ENCODE results near the gene S1PR5. TPM values are rescaled to one million over a fixed set of nuclear protein-coding genes. Genes with fewer than 3 reads are reported as not detected.

S1PR5 gene
- total and polyA plus RNA-seq, 2 experiments from 2014 or later, result 4.6 to 8.0 TPM

DNA sequence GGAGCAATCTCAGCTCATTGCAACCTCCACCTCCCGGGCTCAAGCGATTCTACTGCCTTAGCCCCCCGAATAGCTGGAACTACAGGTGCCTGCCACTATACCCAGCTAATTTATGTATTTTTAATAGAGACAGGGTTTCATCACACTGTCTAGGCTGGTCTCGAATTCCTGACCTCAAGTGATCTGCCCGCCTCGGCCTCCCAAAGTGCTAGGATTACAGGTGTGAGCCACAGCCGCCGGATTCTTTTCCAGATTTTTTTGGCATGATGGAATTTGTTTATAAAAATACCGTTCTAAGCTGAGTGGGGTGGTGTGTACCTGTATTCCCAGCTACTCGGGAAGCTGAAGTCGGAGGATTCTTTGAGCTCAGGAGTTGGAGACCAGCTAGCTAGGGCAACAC, 20.4 kb upstream of the S1PR5 start:
- no peaks in the 10 kb centered on the region for H4K20me1 ChIP-seq (replicated peaks; ENCODE audit: insufficient read depth)
- Mint-ChIP-seq H3K27me3 (ENCODE audit: insufficient read depth, low read depth, poor library complexity) (peaks cover 9% of the 10 kb centered on the region), H3K4me3 (no peak overlapping the region), H3K4me1 (no peaks in the 10 kb centered on the region), H3K9me3 (no peaks in the 10 kb centered on the region), H3K36me3 (ENCODE audit: low read depth) (no peaks in the 10 kb centered on the region), H3K27ac (no peak overlapping the region)
- no peaks in the 10 kb centered on the region for H3K36me3 ChIP-seq (ENCODE audit: insufficient read depth)
- no peak for TF ChIP-seq NANOG (IDR thresholded peaks at IDR 0.05; ENCODE audit: borderline replicate concordance)
- TF ChIP-seq, protein P1, sequence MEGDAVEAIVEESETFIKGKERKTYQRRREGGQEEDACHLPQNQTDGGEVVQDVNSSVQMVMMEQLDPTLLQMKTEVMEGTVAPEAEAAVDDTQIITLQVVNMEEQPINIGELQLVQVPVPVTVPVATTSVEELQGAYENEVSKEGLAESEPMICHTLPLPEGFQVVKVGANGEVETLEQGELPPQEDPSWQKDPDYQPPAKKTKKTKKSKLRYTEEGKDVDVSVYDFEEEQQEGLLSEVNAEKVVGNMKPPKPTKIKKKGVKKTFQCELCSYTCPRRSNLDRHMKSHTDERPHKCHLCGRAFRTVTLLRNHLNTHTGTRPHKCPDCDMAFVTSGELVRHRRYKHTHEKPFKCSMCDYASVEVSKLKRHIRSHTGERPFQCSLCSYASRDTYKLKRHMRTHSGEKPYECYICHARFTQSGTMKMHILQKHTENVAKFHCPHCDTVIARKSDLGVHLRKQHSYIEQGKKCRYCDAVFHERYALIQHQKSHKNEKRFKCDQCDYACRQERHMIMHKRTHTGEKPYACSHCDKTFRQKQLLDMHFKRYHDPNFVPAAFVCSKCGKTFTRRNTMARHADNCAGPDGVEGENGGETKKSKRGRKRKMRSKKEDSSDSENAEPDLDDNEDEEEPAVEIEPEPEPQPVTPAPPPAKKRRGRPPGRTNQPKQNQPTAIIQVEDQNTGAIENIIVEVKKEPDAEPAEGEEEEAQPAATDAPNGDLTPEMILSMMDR (conservative IDR thresholded peaks at IDR 0.05; ENCODE audit: low read depth in 2 of 2), result no peak
- no peak for TF ChIP-seq ZNF462 (CRISPR knock-in tag; IDR thresholded peaks at IDR 0.05)
- no peak for TF ChIP-seq ETS1 (IDR thresholded peaks at IDR 0.05)
- TF ChIP-seq CREB1 (CRISPR knock-in tag; IDR thresholded peaks at IDR 0.05; ENCODE audit: low read depth), result no peak
- TF ChIP-seq EZH2phosphoT487 (IDR thresholded peaks at IDR 0.05; ENCODE audit: unreplicated experiment), result no peak
- TF ChIP-seq JUNB (IDR thresholded peaks at IDR 0.05; ENCODE audit: unreplicated experiment), result no peak
- no peak for TF ChIP-seq STAT1 (IDR thresholded peaks at IDR 0.05; ENCODE audit: unreplicated experiment)
- no peak for TF ChIP-seq POLR2AphosphoS5 (IDR thresholded peaks at IDR 0.05; ENCODE audit: low read depth)
- TF ChIP-seq ZNF331 (CRISPR knock-in tag; IDR thresholded peaks at IDR 0.05; ENCODE audit: low read depth), result no peak
- TF ChIP-seq EZH2 (IDR thresholded peaks at IDR 0.05; ENCODE audit: low read depth, unreplicated experiment), result no peak
- H3K27me3 ChIP-seq (ENCODE audit: insufficient read depth), result no peaks in the 10 kb centered on the region
- DNase-seq (ENCODE audit: low spot score) (no peak), ATAC-seq (no peak)
- no peak overlapping the region for H2AFZ ChIP-seq
- H3K4me2 ChIP-seq, result no peak overlapping the region
- H3K4me3 ChIP-seq, result no peak overlapping the region
- H3K4me1 ChIP-seq (ENCODE audit: insufficient read depth), result no peaks in the 10 kb centered on the region
- H3K9me2 ChIP-seq (ENCODE audit: insufficient read depth), result no peaks in the 10 kb centered on the region
- no peaks in the 10 kb centered on the region for H3K79me2 ChIP-seq (replicated peaks; ENCODE audit: insufficient read depth)
- H3K27ac ChIP-seq (ENCODE audit: low read depth), result no peak overlapping the region
- 0 out of 2 replicates have a peak, but pooled peaks cover under 1% of the 10 kb centered on the region for H3F3A ChIP-seq (replicated peaks; ENCODE audit: low read depth)
